ENCODE measurements around the gene POLR2I.

The POLR2I gene

GRCh38 chr19:36139120-36139472, 24.4 kb upstream of the POLR2I start:
- ChIA-PET POLR2A (interaction anchor here (0.6 to 5.4 kb wide), 13 partner anchors 10 to 699 kb away, joined by 3 to 87 read pairs (median 5); partner anchors contain the start of genes ALKBH6, COX7A1, POLR2I and TBCB), CTCF (interaction anchor here (2.1 to 4.3 kb wide), 2 partner anchors 12 to 30 kb away, joined by 6 to 28 read pairs; no protein-coding TSS in a partner anchor)
- Histone ChIP-seq H3K9me3 (ENCODE audit: control insufficient read depth, insufficient read depth, low read depth, low read length) (no peaks in the 10 kb centered on the region), H3K27ac (ENCODE audit: extremely low read depth, low read depth, low read length) (peak overlapping the region; percentile 94), H3K36me3 (ENCODE audit: control insufficient read depth in 2 of 2, insufficient read depth in 1 of 2, low read length in 2 of 2) (peaks cover 16% of the 10 kb centered on the region in 2 experiments), H3K4me1 (ENCODE audit: control insufficient read depth, insufficient read depth, low read length) (peaks cover 14% of the 10 kb centered on the region), H3K4me3 (ENCODE audit: low read depth, low read length) (peak overlapping the region; percentile 80)
- TF ChIP-seq ZBTB21 (tag by site-specific recombination; IDR thresholded peaks at IDR 0.05) (0 out of 2 replicates have a peak, but pooled peaks have one; percentile 6), ZNF707 (tag by site-specific recombination; IDR thresholded peaks at IDR 0.05) (no peak), ZNF121 (tag by site-specific recombination; IDR thresholded peaks at IDR 0.05) (peak; percentile 74; the same call in 1 of the 2 replicates), ZNF664 (tag by site-specific recombination; IDR thresholded peaks at IDR 0.05) (0 out of 2 replicates have a peak, but pooled peaks have one; percentile 18), ZNF426 (tag by site-specific recombination; IDR thresholded peaks at IDR 0.05) (no peak), ZNF362 (tag by site-specific recombination; IDR thresholded peaks at IDR 0.05) (peak; percentile 88)

- peaks cover under 1 to 3% of the 10 kb centered on the region in 2 experiments; a peak in 2 of 3 replicates for H3K36me3 ChIP-seq (ENCODE audit: control insufficient read depth in 2 of 2, insufficient read depth in 1 of 2, low read length in 2 of 2)
- H3K27ac ChIP-seq (ENCODE audit: extremely low read depth, low read depth, low read length) = no peak overlapping the region
- CTCF ChIA-PET = interaction anchor here (0.6 to 4.3 kb wide), 7 partner anchors 10 to 339 kb away, joined by 3 to 28 read pairs (median 4); partner anchors contain the start of genes POLR2I and TBCB
- H3K4me3 ChIP-seq (ENCODE audit: low read depth, low read length) = no peak overlapping the region
- peaks cover 14% of the 10 kb centered on the region for H3K4me1 ChIP-seq (ENCODE audit: control insufficient read depth, insufficient read depth, low read length)
- H3K9me3 ChIP-seq (ENCODE audit: control insufficient read depth, insufficient read depth, low read depth, low read length) = no peaks in the 10 kb centered on the region
- POLR2A ChIA-PET = interaction anchor here (0.6 to 5.4 kb wide), 5 partner anchors 8 to 280 kb away, joined by 3 to 87 read pairs (median 6); partner anchors contain the start of genes POLR2I, TBCB, ZNF146 and ZNF565
- peak; percentile 23; the same call in 1 of the 2 replicates for TF ChIP-seq KLF8 (tag by site-specific recombination; IDR thresholded peaks at IDR 0.05)
- peak; percentile 24; the same call in 1 of the 2 replicates for TF ChIP-seq ZIC2 (tag by site-specific recombination; IDR thresholded peaks at IDR 0.05)
- TF ChIP-seq ZBTB20 (tag by site-specific recombination; IDR thresholded peaks at IDR 0.05) = peak; percentile 95
- peak; percentile 83 for TF ChIP-seq PRDM10 (tag by site-specific recombination; IDR thresholded peaks at IDR 0.05)
- peak; percentile 98 for TF ChIP-seq ZNF600 (tag by site-specific recombination; IDR thresholded peaks at IDR 0.05)
- peak; percentile 35; the same call in 1 of the 2 replicates for TF ChIP-seq GLIS1 (tag by site-specific recombination; IDR thresholded peaks at IDR 0.05)
- no peak for TF ChIP-seq ZNF660 (tag by site-specific recombination; IDR thresholded peaks at IDR 0.05)
- TF ChIP-seq HIC1 (tag by site-specific recombination; IDR thresholded peaks at IDR 0.05) = peak; percentile 39; the same call in 1 of the 2 replicates
- TF ChIP-seq SCRT2 (tag by site-specific recombination; IDR thresholded peaks at IDR 0.05) = no peak
- TF ChIP-seq SP7 (tag by site-specific recombination; IDR thresholded peaks at IDR 0.05) = peak; percentile 20; the same call in 1 of the 2 replicates
- peak; percentile 76 for TF ChIP-seq FEZF1 (tag by site-specific recombination; IDR thresholded peaks at IDR 0.05)
- no peak for TF ChIP-seq KLF10 (tag by site-specific recombination; IDR thresholded peaks at IDR 0.05)
- TF ChIP-seq MZF1 (tag by site-specific recombination; IDR thresholded peaks at IDR 0.05; ENCODE audit: borderline replicate concordance) = no peak
- TF ChIP-seq ZNF354C (tag by site-specific recombination; IDR thresholded peaks at IDR 0.05; ENCODE audit: borderline replicate concordance, low read depth) = no peak
- TF ChIP-seq ZNF639 (tag by site-specific recombination; IDR thresholded peaks at IDR 0.05) = 0 out of 2 replicates have a peak, but pooled peaks have one; percentile 36
- peak; percentile 47; the same call in 1 of the 2 replicates for TF ChIP-seq KLF9 (tag by site-specific recombination; IDR thresholded peaks at IDR 0.05; ENCODE audit: low read depth)
- TF ChIP-seq ZNF449 (tag by site-specific recombination; IDR thresholded peaks at IDR 0.05) = peak; percentile 73; the same call in 1 of the 2 replicates
Measured at GRCh38 chr19:36136964-36137686, 22.4 kb upstream of the POLR2I start.
